Measurements from ENCODE around the gene AP3B1. TPM values are rescaled to one million over a fixed set of nuclear protein-coding genes. Genes with fewer than 3 reads are reported as not detected.

Gene AP3B1
- total RNA-seq, 1 experiment from 2014 or later, result 41.8 TPM

DNA sequence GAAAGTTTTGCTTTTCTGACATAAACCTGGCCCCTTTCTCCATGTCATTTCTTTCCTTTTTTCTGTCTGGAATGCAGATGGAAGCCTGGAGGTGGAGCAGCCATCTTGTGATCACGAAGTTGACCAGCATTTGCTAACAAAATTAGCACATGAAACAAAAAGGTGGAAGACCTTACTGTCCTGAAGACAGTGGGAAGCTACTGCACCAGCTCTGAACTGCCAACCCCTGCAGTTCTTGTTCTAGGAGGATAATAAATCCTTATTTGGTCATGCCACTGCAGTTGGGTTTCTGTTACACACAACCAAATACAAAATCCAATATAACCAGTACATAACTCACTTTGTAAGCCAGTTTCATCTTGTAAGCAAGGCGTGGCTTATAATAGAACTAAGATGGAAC lies 269.0 kb downstream of the AP3B1 start:
- Mint-ChIP-seq H3K4me1 (peaks cover 9 to 16% of the 10 kb centered on the region in 2 experiments), H3K4me3 (no peak overlapping the region), H3K9me3 (no peaks in the 10 kb centered on the region), H3K27ac (no peak overlapping the region), H3K36me3 (ENCODE audit: insufficient read depth in 1 of 3, low read depth in 3 of 3) (no peaks in the 10 kb centered on the region; a peak in 1 of 7 replicates), H3K27me3 (ENCODE audit: low read depth) (peaks cover 47% of the 10 kb centered on the region)
- H4K5ac ChIP-seq (ENCODE audit: insufficient read length, low read depth, low read length), result no peak overlapping the region
- H3K23me2 ChIP-seq (ENCODE audit: insufficient read length, low read depth, low read length, poor library complexity, severe bottlenecking), result no peaks in the 10 kb centered on the region
- no peak overlapping the region for H3K9ac ChIP-seq (ENCODE audit: extremely low read depth, insufficient read length, low read length)
- no peak overlapping the region for H3K18ac ChIP-seq (ENCODE audit: insufficient read length, low read depth, low read length)
- TF ChIP-seq, protein P1, sequence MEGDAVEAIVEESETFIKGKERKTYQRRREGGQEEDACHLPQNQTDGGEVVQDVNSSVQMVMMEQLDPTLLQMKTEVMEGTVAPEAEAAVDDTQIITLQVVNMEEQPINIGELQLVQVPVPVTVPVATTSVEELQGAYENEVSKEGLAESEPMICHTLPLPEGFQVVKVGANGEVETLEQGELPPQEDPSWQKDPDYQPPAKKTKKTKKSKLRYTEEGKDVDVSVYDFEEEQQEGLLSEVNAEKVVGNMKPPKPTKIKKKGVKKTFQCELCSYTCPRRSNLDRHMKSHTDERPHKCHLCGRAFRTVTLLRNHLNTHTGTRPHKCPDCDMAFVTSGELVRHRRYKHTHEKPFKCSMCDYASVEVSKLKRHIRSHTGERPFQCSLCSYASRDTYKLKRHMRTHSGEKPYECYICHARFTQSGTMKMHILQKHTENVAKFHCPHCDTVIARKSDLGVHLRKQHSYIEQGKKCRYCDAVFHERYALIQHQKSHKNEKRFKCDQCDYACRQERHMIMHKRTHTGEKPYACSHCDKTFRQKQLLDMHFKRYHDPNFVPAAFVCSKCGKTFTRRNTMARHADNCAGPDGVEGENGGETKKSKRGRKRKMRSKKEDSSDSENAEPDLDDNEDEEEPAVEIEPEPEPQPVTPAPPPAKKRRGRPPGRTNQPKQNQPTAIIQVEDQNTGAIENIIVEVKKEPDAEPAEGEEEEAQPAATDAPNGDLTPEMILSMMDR (conservative IDR thresholded peaks at IDR 0.05), result no peak
- H3K79me2 ChIP-seq (ENCODE audit: insufficient read depth, low read length), result no peaks in the 10 kb centered on the region
- H3K4me1 ChIP-seq (ENCODE audit: insufficient read depth, low read length), result no peaks in the 10 kb centered on the region; the same call in 1 of the 2 replicates
- no peaks in the 10 kb centered on the region for H4K20me1 ChIP-seq (ENCODE audit: control insufficient read depth, insufficient read depth, insufficient read length)
- H2AK5ac ChIP-seq (ENCODE audit: insufficient read length, low read length), result no peak overlapping the region
- no peak overlapping the region for H2BK5ac ChIP-seq (ENCODE audit: insufficient read length, low read length)
- H3K4me2 ChIP-seq (ENCODE audit: insufficient read depth, insufficient read length, low read length), result no peak overlapping the region
- H2BK20ac ChIP-seq (ENCODE audit: low read depth, low read length, poor library complexity, severe bottlenecking), result no peak overlapping the region
- H2BK120ac ChIP-seq (ENCODE audit: low read depth, low read length, poor library complexity, severe bottlenecking), result no peak overlapping the region
- no peak overlapping the region for H3K4ac ChIP-seq (ENCODE audit: low read depth, low read length)
- DNase-seq, result peak; percentile 31
- H3K14ac ChIP-seq (ENCODE audit: insufficient read depth, low read length), result no peak overlapping the region
- no peak overlapping the region for H2BK15ac ChIP-seq (ENCODE audit: low read depth, low read length)
- no peak overlapping the region for H2AFZ ChIP-seq (ENCODE audit: low read length)
- H3K9me3 ChIP-seq (ENCODE audit: control insufficient read depth, low read depth, low read length), result no peaks in the 10 kb centered on the region
- H3T11ph ChIP-seq (ENCODE audit: low read length), result no peak overlapping the region
- H2BK12ac ChIP-seq (ENCODE audit: insufficient read length, low read depth, low read length), result no peak overlapping the region
- no peak overlapping the region for H3K56ac ChIP-seq (ENCODE audit: insufficient read length, low read depth, low read length)
- no peak overlapping the region for H4K8ac ChIP-seq (replicated peaks; ENCODE audit: insufficient read length, low read depth, low read length)
- H3K79me1 ChIP-seq (ENCODE audit: insufficient read depth, low read depth, low read length, poor library complexity, severe bottlenecking), result no peaks in the 10 kb centered on the region
- no peak overlapping the region for H3K27ac ChIP-seq (ENCODE audit: insufficient read length, low read depth, low read length)
- no peak overlapping the region for H3K23ac ChIP-seq (ENCODE audit: insufficient read length, low read depth, low read length)
- H4K91ac ChIP-seq (ENCODE audit: insufficient read length, low read depth, low read length), result no peak overlapping the region
- H3K27me3 ChIP-seq (ENCODE audit: insufficient read depth, low read length), result peaks cover 4% of the 10 kb centered on the region; the same call in 1 of the 2 replicates
- no CpG with 5 or more reads among the region's 2 CpGs for WGBS (ENCODE audit: extremely low coverage, insufficient read length, low lambda C conversion rate)

Measured in H9 (cell line).